GM23338 (cell line): ENCODE results near the gene DLGAP3. TPM values are rescaled to one million over a fixed set of nuclear protein-coding genes. Genes with fewer than 3 reads are reported as not detected.

Source experiments
- ATAC-seq: fragments of 200-7000 bp; cut with Tn5 transposase; 3 replicates; pipeline ENCODE4 v1.9.1; 2020
- DNase-seq: peaks from one replicate; pipeline ENCODE4 v3.0.0-alpha.2; 2015; ENCODE audit warnings: low spot score
- H2AFZ ChIP-seq: fragments of 200-600 bp; sonication (generic); 2 replicates; pipeline ENCODE4 v1.8.0; 2016; ENCODE audit warnings: antibody characterized with exemption, mild to moderate bottlenecking, moderate library complexity
- H3F3A ChIP-seq: fragments of 200-600 bp; sonication (generic); replicated peaks from 2 replicates; pipeline ENCODE4 v1.8.0; 2017; ENCODE audit warnings: antibody characterized with exemption, mixed run types, low read depth
- H3K27ac ChIP-seq: fragments of 200-600 bp; sonication (generic); 2 replicates; pipeline ENCODE4 v1.6.1; 2016; ENCODE audit warnings: low read depth
- H3K27me3 ChIP-seq: fragments of 200-600 bp; sonication (generic); 2 replicates; pipeline ENCODE4 v1.8.0; 2016; ENCODE audit warnings: mild to moderate bottlenecking, mixed run types, moderate library complexity; ENCODE audit not compliant: insufficient read depth
- H3K36me3 ChIP-seq: fragments of 200-600 bp; sonication (generic); 2 replicates; pipeline ENCODE4 v1.8.0; 2016; ENCODE audit warnings: mild to moderate bottlenecking; ENCODE audit not compliant: insufficient read depth
- H3K4me1 ChIP-seq: fragments of 200-600 bp; sonication (generic); 2 replicates; pipeline ENCODE4 v1.8.0; 2016; ENCODE audit warnings: mild to moderate bottlenecking, moderate library complexity; ENCODE audit not compliant: insufficient read depth
- H3K4me2 ChIP-seq: fragments of 200-600 bp; sonication (generic); 2 replicates; pipeline ENCODE4 v1.7.1; 2017; ENCODE audit warnings: mixed run types
- H3K4me3 ChIP-seq: fragments of 200-600 bp; sonication (generic); 2 replicates; pipeline ENCODE4 v1.6.1; 2016; ENCODE audit warnings: mixed run types
- H3K79me2 ChIP-seq: fragments of 200-600 bp; sonication (generic); replicated peaks from 2 replicates; pipeline ENCODE4 v1.8.0; 2017; ENCODE audit warnings: mild to moderate bottlenecking; ENCODE audit not compliant: insufficient read depth
- H3K9me2 ChIP-seq: fragments of 200-600 bp; sonication (generic); 2 replicates; pipeline ENCODE4 v1.8.0; 2017; ENCODE audit not compliant: insufficient read depth
- H4K20me1 ChIP-seq: fragments of 200-600 bp; sonication (generic); replicated peaks from 2 replicates; pipeline ENCODE4 v1.8.0; 2017; ENCODE audit warnings: mild to moderate bottlenecking; ENCODE audit not compliant: insufficient read depth
- H3K27ac Mint-ChIP-seq: 2 replicates; pipeline ENCODE4 v1.8.0; 2020; ENCODE audit warnings: inconsistent platforms, mild to moderate bottlenecking, moderate library complexity, mixed read lengths
- H3K27me3 Mint-ChIP-seq: 3 replicates; pipeline ENCODE4 v1.8.0; 2022; ENCODE audit warnings: low read depth, mild to moderate bottlenecking, moderate library complexity, mixed read lengths, inconsistent platforms; ENCODE audit not compliant: insufficient read depth, poor library complexity
- H3K36me3 Mint-ChIP-seq: 3 replicates; pipeline ENCODE4 v1.8.0; 2021; ENCODE audit warnings: low read depth, mild to moderate bottlenecking, inconsistent platforms, moderate library complexity, mixed read lengths
- H3K4me1 Mint-ChIP-seq: 3 replicates; pipeline ENCODE4 v1.8.0; 2020; ENCODE audit warnings: mild to moderate bottlenecking, inconsistent platforms, mixed read lengths
- H3K4me3 Mint-ChIP-seq: 3 replicates; pipeline ENCODE4 v1.8.0; 2021; ENCODE audit warnings: moderate library complexity, mild to moderate bottlenecking, inconsistent platforms, mixed read lengths
- H3K9me3 Mint-ChIP-seq: 3 replicates; pipeline ENCODE4 v1.8.0; 2020; ENCODE audit warnings: moderate library complexity, mild to moderate bottlenecking, inconsistent platforms, mixed read lengths
- CREB1 ChIP-seq: fragments of 250-450 bp; sonication (Bioruptor Pico); IDR thresholded peaks from 2 replicates; pipeline ENCODE4 v1.5.0; 2020; ENCODE audit warnings: low read depth, mild to moderate bottlenecking, moderate library complexity
- CTCF ChIP-seq, 2 experiments: fragments of 200-600 bp in 1 of 2; sonication (generic) in 1 of 2; conservative IDR thresholded peaks; 2 replicates each; pipeline versions ENCODE4 v1.5.1 to v1.6.1; 2016 to 2017; ENCODE audit warnings: antibody characterized with exemption in 2 of 2, low read depth in 2 of 2, mild to moderate bottlenecking in 2 of 2, moderate library complexity in 1 of 2
- EZH2 ChIP-seq: fragments of 200-600 bp; sonication (generic); IDR thresholded peaks from one replicate; pipeline ENCODE4 v1.8.0; 2017; ENCODE audit warnings: antibody characterized with exemption, mild to moderate bottlenecking, low read depth; ENCODE audit not compliant: unreplicated experiment
- EZH2phosphoT487 ChIP-seq: fragments of 200-600 bp; sonication (generic); IDR thresholded peaks from one replicate; pipeline ENCODE4 v1.8.1; 2018; ENCODE audit warnings: antibody characterized with exemption; ENCODE audit not compliant: unreplicated experiment
- JUNB ChIP-seq: IDR thresholded peaks from one replicate; pipeline ENCODE4 v1.6.1; 2016; ENCODE audit warnings: antibody characterized with exemption; ENCODE audit not compliant: unreplicated experiment
- NANOG ChIP-seq: IDR thresholded peaks from 2 replicates; pipeline ENCODE4 v1.6.1; 2016; ENCODE audit warnings: antibody characterized with exemption, borderline replicate concordance
- POLR2AphosphoS5 ChIP-seq: IDR thresholded peaks from 2 replicates; pipeline ENCODE4 v1.6.1; 2016; ENCODE audit warnings: antibody characterized with exemption, low read depth
- STAT1 ChIP-seq: IDR thresholded peaks from one replicate; pipeline ENCODE4 v1.6.1; 2016; ENCODE audit warnings: antibody characterized with exemption; ENCODE audit not compliant: unreplicated experiment
- ZNF114 ChIP-seq: fragments of 250-450 bp; sonication (Bioruptor Pico); IDR thresholded peaks from 2 replicates; pipeline ENCODE4 v1.5.0; 2020; ENCODE audit warnings: mild to moderate bottlenecking, moderate library complexity
- ZNF331 ChIP-seq: fragments of 250-450 bp; sonication (Bioruptor Pico); IDR thresholded peaks from 2 replicates; pipeline ENCODE4 v1.5.0; 2020; ENCODE audit warnings: low read depth, mild to moderate bottlenecking, moderate library complexity
- polyA plus RNA-seq: library from polyadenylated mRNA; unstranded; fragments of >200 nt; fragmentation: Nextera tagmentation; extraction: Ambion mirVana; gene quantifications from 2 replicates; pipeline ENCODE4 v1.2.1, GENCODE V29; 2016
- total RNA-seq: library from RNA; depleted of rRNA; stranded (reverse); fragments of >200 nt; shearing (Covaris generic); gene quantifications from 2 replicates; pipeline ENCODE4 v1.2.3, GENCODE V29; 2014
- TF ChIP-seq, protein P1 (sequence below): fragments of 250-450 bp; sonication (Bioruptor Pico); IDR thresholded peaks from 2 replicates; pipeline ENCODE4 v1.5.0; 2020; ENCODE audit warnings: mild to moderate bottlenecking, moderate library complexity
- TF ChIP-seq, protein P2 (sequence below): IDR thresholded peaks from one replicate; pipeline ENCODE4 v1.6.1; 2018; ENCODE audit warnings: antibody characterized with exemption; ENCODE audit not compliant: unreplicated experiment
- TF ChIP-seq, protein P3 (sequence below): IDR thresholded peaks from 2 replicates; pipeline ENCODE4 v1.6.1; 2016; ENCODE audit warnings: antibody characterized with exemption

The DLGAP3 gene
- total and polyA plus RNA-seq, 2 experiments from 2014 or later, result 7.1 to 13.7 TPM

DNA sequence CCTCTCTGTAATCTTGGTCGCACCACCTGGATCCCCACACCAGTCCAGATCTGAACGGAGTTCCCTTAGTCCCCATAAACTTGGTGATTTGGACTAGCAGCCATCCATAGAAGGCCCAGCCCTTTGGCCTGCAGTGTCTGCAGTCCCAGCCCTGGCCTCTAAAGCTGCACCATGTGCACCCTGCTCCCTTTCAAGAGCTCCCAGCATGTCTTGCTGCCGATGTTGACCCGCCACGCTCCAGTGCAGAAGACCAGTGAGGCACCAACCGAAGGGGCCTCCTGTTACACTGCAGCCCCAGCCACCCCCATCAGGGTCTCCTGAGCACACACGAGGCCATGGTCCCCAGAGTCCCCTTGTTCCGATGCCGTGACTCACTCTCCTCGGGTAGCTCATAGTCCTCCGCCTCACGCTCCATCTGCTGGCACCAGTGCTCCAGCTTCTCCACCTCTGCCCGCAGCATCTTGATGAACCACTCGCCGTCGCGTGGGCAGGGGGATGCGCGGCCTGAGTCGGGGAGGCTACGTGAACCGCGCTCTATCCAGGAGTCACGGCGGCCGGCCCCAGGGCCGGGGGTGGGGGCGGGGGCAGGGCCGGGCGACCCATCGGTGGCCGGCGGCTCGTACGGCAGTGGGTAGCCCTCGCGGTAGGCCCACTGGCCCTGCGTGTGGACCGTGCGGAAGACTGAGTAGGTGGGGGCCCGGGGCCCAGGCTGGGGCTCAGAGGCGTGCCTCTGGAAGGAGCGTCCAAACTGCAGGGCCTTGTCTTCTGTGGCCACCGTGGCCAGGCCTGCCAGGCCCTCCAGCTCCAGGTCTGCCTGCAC lies 61.0 kb downstream of the DLGAP3 start:
- DNase-seq, result no peak
- H3K4me3 Mint-ChIP-seq, result no peak overlapping the region

More for the DNA sequence above, 61.0 kb downstream of the DLGAP3 start:
- Mint-ChIP-seq H3K27me3 (peaks cover 12% of the 10 kb centered on the region), H3K4me1 (peaks cover 8% of the 10 kb centered on the region), H3K9me3 (no peaks in the 10 kb centered on the region), H3K36me3 (no peaks in the 10 kb centered on the region; the same call in 2 of the 3 replicates), H3K27ac (no peak overlapping the region)
- no peak for ATAC-seq
- H2AFZ ChIP-seq, result no peak overlapping the region
- no peaks in the 10 kb centered on the region for H3K79me2 ChIP-seq
- no peaks in the 10 kb centered on the region for H3F3A ChIP-seq
- H3K9me2 ChIP-seq, result no peaks in the 10 kb centered on the region
- no peaks in the 10 kb centered on the region for H3K4me1 ChIP-seq
- H3K36me3 ChIP-seq, result no peaks in the 10 kb centered on the region
- H3K27ac ChIP-seq, result no peak overlapping the region
- no peak overlapping the region for H3K4me2 ChIP-seq
- H4K20me1 ChIP-seq, result 0 out of 2 replicates have a peak, but pooled peaks cover 4% of the 10 kb centered on the region
- H3K27me3 ChIP-seq, result peaks cover 11% of the 10 kb centered on the region; the same call in 1 of the 2 replicates
- no peak overlapping the region for H3K4me3 ChIP-seq
- TF ChIP-seq, protein P1, sequence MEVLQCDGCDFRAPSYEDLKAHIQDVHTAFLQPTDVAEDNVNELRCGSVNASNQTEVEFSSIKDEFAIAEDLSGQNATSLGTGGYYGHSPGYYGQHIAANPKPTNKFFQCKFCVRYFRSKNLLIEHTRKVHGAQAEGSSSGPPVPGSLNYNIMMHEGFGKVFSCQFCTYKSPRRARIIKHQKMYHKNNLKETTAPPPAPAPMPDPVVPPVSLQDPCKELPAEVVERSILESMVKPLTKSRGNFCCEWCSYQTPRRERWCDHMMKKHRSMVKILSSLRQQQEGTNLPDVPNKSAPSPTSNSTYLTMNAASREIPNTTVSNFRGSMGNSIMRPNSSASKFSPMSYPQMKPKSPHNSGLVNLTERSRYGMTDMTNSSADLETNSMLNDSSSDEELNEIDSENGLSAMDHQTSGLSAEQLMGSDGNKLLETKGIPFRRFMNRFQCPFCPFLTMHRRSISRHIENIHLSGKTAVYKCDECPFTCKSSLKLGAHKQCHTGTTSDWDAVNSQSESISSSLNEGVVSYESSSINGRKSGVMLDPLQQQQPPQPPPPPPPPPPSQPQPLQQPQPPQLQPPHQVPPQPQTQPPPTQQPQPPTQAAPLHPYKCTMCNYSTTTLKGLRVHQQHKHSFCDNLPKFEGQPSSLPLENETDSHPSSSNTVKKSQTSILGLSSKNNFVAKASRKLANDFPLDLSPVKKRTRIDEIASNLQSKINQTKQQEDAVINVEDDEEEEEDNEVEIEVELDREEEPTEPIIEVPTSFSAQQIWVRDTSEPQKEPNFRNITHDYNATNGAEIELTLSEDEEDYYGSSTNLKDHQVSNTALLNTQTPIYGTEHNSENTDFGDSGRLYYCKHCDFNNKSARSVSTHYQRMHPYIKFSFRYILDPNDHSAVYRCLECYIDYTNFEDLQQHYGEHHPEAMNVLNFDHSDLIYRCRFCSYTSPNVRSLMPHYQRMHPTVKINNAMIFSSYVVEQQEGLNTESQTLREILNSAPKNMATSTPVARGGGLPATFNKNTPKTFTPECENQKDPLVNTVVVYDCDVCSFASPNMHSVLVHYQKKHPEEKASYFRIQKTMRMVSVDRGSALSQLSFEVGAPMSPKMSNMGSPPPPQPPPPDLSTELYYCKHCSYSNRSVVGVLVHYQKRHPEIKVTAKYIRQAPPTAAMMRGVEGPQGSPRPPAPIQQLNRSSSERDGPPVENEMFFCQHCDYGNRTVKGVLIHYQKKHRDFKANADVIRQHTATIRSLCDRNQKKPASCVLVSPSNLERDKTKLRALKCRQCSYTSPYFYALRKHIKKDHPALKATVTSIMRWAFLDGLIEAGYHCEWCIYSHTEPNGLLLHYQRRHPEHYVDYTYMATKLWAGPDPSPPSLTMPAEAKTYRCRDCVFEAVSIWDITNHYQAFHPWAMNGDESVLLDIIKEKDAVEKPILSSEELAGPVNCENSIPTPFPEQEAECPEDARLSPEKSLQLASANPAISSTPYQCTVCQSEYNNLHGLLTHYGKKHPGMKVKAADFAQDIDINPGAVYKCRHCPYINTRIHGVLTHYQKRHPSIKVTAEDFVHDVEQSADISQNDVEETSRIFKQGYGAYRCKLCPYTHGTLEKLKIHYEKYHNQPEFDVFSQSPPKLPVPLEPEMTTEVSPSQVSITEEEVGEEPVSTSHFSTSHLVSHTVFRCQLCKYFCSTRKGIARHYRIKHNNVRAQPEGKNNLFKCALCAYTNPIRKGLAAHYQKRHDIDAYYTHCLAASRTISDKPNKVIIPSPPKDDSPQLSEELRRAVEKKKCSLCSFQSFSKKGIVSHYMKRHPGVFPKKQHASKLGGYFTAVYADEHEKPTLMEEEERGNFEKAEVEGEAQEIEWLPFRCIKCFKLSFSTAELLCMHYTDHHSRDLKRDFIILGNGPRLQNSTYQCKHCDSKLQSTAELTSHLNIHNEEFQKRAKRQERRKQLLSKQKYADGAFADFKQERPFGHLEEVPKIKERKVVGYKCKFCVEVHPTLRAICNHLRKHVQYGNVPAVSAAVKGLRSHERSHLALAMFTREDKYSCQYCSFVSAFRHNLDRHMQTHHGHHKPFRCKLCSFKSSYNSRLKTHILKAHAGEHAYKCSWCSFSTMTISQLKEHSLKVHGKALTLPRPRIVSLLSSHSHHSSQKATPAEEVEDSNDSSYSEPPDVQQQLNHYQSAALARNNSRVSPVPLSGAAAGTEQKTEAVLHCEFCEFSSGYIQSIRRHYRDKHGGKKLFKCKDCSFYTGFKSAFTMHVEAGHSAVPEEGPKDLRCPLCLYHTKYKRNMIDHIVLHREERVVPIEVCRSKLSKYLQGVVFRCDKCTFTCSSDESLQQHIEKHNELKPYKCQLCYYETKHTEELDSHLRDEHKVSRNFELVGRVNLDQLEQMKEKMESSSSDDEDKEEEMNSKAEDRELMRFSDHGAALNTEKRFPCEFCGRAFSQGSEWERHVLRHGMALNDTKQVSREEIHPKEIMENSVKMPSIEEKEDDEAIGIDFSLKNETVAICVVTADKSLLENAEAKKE (CRISPR knock-in tag), result no peak
- no peak for TF ChIP-seq EZH2
- TF ChIP-seq JUNB, result no peak
- no peak for TF ChIP-seq EZH2phosphoT487
- no peak for TF ChIP-seq STAT1
- no peak for TF ChIP-seq POLR2AphosphoS5
- TF ChIP-seq ZNF114 (CRISPR knock-in tag), result no peak
- TF ChIP-seq ZNF331 (CRISPR knock-in tag), result no peak
- TF ChIP-seq, protein P2, sequence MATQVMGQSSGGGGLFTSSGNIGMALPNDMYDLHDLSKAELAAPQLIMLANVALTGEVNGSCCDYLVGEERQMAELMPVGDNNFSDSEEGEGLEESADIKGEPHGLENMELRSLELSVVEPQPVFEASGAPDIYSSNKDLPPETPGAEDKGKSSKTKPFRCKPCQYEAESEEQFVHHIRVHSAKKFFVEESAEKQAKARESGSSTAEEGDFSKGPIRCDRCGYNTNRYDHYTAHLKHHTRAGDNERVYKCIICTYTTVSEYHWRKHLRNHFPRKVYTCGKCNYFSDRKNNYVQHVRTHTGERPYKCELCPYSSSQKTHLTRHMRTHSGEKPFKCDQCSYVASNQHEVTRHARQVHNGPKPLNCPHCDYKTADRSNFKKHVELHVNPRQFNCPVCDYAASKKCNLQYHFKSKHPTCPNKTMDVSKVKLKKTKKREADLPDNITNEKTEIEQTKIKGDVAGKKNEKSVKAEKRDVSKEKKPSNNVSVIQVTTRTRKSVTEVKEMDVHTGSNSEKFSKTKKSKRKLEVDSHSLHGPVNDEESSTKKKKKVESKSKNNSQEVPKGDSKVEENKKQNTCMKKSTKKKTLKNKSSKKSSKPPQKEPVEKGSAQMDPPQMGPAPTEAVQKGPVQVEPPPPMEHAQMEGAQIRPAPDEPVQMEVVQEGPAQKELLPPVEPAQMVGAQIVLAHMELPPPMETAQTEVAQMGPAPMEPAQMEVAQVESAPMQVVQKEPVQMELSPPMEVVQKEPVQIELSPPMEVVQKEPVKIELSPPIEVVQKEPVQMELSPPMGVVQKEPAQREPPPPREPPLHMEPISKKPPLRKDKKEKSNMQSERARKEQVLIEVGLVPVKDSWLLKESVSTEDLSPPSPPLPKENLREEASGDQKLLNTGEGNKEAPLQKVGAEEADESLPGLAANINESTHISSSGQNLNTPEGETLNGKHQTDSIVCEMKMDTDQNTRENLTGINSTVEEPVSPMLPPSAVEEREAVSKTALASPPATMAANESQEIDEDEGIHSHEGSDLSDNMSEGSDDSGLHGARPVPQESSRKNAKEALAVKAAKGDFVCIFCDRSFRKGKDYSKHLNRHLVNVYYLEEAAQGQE, result no peak
- TF ChIP-seq, protein P3, sequence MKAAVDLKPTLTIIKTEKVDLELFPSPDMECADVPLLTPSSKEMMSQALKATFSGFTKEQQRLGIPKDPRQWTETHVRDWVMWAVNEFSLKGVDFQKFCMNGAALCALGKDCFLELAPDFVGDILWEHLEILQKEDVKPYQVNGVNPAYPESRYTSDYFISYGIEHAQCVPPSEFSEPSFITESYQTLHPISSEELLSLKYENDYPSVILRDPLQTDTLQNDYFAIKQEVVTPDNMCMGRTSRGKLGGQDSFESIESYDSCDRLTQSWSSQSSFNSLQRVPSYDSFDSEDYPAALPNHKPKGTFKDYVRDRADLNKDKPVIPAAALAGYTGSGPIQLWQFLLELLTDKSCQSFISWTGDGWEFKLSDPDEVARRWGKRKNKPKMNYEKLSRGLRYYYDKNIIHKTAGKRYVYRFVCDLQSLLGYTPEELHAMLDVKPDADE, result no peak
- TF ChIP-seq CTCF (conservative IDR thresholded peaks at IDR 0.05; ENCODE audit: low read depth in 2 of 2), result no peak
- no peak for TF ChIP-seq NANOG
- no peak for TF ChIP-seq CREB1
